GM10847 (cell line): ENCODE results near the gene HOXA3.

ENCODE experiments used
- POLR2A ChIP-seq: IDR thresholded peaks from 2 replicates; pipeline ENCODE4 v1.6.1; 2011; ENCODE audit not compliant: insufficient read length; ENCODE audit errors: extremely low read depth

HOXA3 gene

DNA sequence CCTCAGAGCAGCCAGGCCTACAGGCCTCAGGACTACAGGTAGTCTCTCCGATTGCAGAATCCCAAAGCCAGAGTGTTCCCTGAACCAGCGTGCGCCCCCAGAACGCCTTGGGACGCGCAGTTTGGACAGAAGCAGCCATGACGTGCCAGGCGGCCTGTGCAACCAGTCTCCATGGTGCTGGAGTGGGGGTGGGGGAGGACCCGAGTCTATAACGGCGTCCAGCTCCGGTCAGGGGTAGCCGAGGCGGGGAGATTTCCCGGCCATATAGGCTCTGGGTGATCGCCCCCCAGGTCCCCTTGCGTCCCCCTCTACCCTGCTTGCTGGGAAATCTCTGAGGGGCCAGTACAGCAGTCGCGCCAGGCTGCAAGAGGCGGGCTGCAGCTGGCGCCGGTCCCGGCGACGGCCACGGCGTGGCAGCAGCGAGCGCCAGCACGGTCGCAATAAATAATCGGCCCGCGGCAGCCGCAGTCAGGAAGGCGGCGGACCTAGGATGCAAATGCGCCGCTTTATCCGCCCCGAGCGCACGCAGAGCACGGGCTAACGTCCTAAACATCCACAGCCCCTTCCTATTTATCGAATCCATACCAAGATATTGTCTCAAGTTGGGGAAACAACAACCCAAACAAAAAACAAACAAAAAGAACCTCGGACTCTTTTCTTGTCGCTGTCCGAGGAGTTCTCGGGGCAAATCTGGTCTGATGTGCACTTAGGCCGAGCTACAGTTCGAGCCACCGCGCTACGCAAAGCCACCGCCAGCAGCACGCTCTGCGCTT is 1.6 kb downstream of the HOXA3 start:
- no peak for TF ChIP-seq POLR2A

DNA sequence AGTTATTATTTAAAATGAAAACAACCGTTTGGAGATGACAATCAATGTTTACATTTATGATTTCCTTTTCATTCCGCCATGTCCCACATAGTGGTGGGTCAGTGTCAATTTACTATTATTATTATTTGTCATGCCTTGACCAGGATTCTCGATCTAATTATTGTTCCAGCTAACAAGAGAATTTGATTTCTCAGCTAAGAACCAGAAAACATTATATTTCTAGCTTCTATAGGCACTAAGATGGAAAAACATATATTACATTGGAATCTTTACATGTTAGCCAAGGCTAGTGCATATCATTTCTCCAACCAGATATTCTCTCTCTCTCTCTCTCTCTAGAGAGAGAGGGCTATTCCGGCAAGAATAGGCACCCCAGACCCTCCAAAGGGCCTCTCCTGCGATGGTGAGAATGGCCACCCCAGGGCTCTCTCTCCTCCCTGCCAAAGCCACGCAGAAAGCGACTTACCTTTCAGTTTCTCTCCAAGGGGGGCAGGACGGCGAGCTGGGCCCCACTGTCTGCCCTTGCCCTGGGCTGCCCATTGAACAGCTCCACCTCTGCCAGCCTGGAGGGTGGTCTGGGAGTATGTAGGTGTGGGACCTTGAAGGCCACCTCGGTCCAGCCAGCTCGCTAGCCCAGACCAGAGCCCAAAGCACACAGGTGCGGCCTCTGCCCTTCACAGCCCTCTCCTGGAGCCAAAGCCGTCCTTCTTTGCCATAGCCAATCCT is 2.4 kb downstream of the HOXA3 start:
- no peak for TF ChIP-seq POLR2A

GRCh38 chr7:27148756-27149641 is 3.4 kb downstream of the HOXA3 start:
- no peak for TF ChIP-seq POLR2A

DNA sequence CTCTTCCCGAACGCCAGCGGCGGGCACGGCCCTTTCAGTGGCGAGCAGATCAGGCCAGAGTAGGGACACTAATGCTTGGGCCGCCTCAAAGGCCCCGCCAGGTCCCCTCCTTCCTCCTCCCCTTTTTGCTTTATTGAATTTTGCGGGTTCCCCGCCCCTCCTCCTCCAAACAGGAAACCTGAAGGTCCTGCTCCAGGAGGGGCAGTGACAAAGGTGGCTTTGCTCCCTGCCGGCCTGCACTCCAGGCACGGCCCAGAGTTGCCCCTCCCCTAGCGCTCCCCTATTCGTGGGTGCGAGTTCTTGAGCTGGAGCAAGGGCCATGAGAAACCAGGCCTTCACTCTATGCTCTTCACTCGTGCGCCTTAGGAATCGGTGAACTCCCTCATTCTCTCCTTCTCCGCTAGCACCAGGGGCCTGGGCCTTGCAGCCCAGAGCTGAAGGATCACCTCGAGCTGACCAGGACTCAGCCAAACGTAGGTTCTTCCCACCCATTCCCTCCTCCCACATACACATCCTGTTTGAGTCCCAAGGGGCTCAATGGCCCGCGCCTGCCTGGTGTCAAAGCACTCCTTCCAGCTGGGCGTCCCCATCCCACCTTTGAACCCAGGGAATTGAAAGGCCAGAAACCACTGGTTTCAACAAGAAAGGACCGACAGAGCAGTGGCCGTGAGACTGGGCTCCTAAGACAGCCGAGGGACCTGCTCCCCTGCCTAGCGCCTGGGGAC is 4.2 kb downstream of the HOXA3 start:
- no peak for TF ChIP-seq POLR2A

- TF ChIP-seq POLR2A = no peak
Observed at GRCh38 chr7:27147199-27148030, 5.0 kb downstream of the HOXA3 start, which contains the start of gene HOXA6. Gene HOXA6 (minus strand): TSS chr7:27147774. CDS start chr7:27147749, 25 bp downstream.

GRCh38 chr7:27146491-27147198 is 5.7 kb downstream of the HOXA3 start:
- no peak for TF ChIP-seq POLR2A

- TF ChIP-seq POLR2A = no peak
Observed at GRCh38 chr7:27145914-27146412, 6.4 kb downstream of the HOXA3 start.

- TF ChIP-seq POLR2A = no peak
Observed at GRCh38 chr7:27145165-27145913, 7.0 kb downstream of the HOXA3 start.

- TF ChIP-seq POLR2A = no peak
Observed at GRCh38 chr7:27144781-27145164, 7.6 kb downstream of the HOXA3 start.

GRCh38 chr7:27143950-27144780 is 8.2 kb downstream of the HOXA3 start:
- TF ChIP-seq POLR2A = no peak

DNA sequence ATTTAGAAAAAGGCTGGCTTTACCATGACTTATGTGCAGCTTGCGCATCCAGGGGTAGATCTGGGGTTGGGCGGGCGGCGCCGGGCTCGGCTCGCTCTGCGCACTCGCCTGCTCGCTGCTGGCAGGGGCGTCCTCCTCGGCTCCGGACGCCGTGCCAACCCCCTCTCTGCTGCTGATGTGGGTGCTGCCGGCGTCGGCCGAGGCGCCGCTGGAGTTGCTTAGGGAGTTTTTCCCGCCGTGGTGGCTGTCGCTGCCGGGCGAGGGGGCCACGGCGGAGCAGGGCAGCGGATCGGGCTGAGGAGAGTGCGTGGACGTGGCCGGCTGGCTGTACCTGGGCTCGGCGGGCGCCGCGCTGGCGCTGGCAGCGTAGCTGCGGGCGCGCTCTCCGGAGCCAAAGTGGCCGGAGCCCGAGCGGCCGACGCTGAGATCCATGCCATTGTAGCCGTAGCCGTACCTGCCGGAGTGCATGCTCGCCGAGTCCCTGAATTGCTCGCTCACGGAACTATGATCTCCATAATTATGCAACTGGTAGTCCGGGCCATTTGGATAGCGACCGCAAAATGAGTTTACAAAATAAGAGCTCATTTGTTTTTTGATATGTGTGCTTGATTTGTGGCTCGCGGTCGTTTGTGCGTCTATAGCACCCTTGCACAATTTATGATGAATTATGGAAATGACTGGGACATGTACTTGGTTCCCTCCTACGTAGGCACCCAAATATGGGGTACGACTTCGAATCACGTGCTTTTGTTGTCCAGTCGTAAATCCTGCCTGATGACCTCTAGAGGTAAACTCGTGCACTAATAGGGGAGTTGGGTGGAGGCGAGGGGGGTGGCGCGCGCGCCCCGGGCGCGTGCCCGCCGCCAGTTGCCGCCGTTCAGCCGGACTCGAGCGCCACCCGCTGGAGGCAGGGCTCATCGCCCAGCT is 9.1 kb downstream of the HOXA3 start, which contains the start of gene HOXA5:
HOXA5 (minus strand) TSS at position 659 of the 927 bp plus-strand sequence; CDS start at position 585, 74 bp downstream.
- TF ChIP-seq POLR2A = no peak
